Measurements from ENCODE around the gene MMP23B. TPM values are rescaled to one million over a fixed set of nuclear protein-coding genes. Genes with fewer than 3 reads are reported as not detected.

Gene MMP23B
- total RNA-seq, 1 donor from 2014 or later: 93.8 TPM

- TF ChIP-seq, protein P1, sequence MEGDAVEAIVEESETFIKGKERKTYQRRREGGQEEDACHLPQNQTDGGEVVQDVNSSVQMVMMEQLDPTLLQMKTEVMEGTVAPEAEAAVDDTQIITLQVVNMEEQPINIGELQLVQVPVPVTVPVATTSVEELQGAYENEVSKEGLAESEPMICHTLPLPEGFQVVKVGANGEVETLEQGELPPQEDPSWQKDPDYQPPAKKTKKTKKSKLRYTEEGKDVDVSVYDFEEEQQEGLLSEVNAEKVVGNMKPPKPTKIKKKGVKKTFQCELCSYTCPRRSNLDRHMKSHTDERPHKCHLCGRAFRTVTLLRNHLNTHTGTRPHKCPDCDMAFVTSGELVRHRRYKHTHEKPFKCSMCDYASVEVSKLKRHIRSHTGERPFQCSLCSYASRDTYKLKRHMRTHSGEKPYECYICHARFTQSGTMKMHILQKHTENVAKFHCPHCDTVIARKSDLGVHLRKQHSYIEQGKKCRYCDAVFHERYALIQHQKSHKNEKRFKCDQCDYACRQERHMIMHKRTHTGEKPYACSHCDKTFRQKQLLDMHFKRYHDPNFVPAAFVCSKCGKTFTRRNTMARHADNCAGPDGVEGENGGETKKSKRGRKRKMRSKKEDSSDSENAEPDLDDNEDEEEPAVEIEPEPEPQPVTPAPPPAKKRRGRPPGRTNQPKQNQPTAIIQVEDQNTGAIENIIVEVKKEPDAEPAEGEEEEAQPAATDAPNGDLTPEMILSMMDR (IDR thresholded peaks at IDR 0.05; ENCODE audit: borderline replicate concordance): peak; percentile 50
- DNase-seq: peak; percentile 75
- intact Hi-C loops (cut with micrococcal nuclease): no loop called here
- Histone ChIP-seq H3K4me1 (peaks cover 63% of the 10 kb centered on the region), H3K27me3 (ENCODE audit: low read depth) (no peaks in the 10 kb centered on the region), H3K27ac (replicated peaks) (peak overlapping the region; percentile 87), H3K9me3 (replicated peaks) (no peaks in the 10 kb centered on the region), H3K4me3 (peak overlapping the region; percentile 19), H3K36me3 (peaks cover 15% of the 10 kb centered on the region)
These were observed 12.0 kb upstream of the MMP23B start for GRCh38 chr1:1619917-1620361.

DNA sequence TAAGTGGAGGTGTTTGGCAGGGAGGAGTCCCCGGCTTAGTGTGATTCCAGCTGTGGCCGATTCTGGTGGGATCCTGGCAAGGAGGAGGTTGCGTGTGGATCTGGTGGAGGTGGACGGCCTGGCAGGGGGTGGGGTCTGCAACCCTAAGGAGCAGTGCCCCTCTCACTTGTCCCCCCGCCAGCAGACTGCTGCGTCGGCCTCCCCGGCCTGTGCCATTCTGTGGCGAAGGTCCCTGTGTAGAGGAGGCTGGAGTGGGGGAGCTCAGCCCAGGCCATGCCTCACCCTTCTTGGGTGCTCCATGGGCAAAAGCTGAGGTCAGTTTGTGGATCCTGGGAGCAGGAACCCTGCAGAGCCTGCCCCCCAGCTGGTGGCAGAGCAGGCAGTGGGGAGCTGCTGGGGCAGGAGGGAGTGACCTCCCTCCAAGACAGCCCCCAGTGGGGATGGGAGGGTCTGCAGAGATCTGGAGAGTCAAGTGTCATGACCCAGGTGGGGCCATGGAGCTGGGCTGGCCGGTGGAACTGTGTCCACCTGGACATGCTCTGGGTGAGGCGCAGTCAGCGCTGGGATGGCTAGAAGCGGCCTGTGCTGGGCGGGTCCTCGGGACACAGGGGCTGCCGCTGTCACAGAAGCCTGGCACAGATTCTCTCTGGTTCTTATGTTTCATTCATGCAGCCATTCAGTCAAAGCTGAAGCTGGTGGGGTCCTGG is 11.4 kb upstream of the MMP23B start:
- intact Hi-C loops (cut with micrococcal nuclease): no loop called here
- H3K27me3 ChIP-seq (ENCODE audit: low read depth): no peaks in the 10 kb centered on the region
- TF ChIP-seq, protein P1 (IDR thresholded peaks at IDR 0.05; ENCODE audit: borderline replicate concordance): no peak
- no peaks in the 10 kb centered on the region for H3K9me3 ChIP-seq (replicated peaks)
- H3K27ac ChIP-seq (replicated peaks): peak overlapping the region; percentile 87
- H3K4me1 ChIP-seq: peaks cover 65% of the 10 kb centered on the region
- peak overlapping the region; percentile 19 for H3K4me3 ChIP-seq
- peaks cover 15% of the 10 kb centered on the region for H3K36me3 ChIP-seq
- no peak for DNase-seq

DNA sequence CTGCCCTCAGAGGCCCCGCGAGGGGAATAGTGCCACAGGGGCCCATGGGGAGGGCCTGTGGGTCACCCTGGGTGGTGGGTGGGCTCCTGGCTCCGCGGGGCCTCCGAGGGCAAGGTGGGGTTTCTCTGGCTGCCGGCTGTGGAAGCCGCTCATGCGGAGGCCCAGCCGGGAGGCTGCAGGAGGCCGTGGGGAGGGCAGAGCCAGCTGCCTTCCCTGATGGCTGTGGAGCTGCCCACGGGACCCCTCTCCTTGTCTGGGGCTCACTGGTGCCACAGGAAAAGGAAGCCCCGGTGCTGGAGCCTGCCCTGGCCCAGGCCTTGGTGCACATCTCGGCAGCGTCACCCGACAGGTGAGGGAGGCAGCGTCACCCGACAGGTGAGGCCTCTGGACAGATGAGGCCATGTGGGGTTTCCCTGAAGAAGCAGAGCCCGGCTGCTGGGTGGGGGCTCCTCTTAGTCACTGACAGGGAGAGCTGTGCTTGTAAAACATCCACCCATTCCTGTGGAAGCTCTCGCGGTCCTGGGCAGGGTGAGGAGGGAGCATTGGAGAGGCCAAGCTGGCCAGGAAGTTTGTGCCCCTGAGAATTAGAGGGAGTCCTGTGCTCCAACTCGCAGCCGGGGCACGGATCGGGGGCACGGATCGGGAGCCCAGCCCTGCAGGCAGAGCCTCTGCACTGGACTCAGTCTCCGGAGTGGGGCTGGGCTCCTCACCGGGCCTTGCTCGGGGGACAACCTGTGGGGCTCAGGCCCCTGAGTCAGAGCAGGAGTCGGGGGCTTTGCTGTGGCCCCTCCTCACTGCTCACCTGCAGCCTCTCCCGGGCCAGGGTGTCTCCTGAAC is 10.6 kb upstream of the MMP23B start:
- H3K4me3 ChIP-seq: no peak overlapping the region
- intact Hi-C loops (cut with micrococcal nuclease): no loop called here
- H3K9me3 ChIP-seq (replicated peaks): no peaks in the 10 kb centered on the region
- H3K4me1 ChIP-seq: peaks cover 69% of the 10 kb centered on the region
- no peak for DNase-seq
- peaks cover 15% of the 10 kb centered on the region for H3K36me3 ChIP-seq
- H3K27ac ChIP-seq (replicated peaks): peak overlapping the region; percentile 87
- H3K27me3 ChIP-seq (ENCODE audit: low read depth): no peaks in the 10 kb centered on the region
- TF ChIP-seq, protein P1 (IDR thresholded peaks at IDR 0.05; ENCODE audit: borderline replicate concordance): no peak

DNA sequence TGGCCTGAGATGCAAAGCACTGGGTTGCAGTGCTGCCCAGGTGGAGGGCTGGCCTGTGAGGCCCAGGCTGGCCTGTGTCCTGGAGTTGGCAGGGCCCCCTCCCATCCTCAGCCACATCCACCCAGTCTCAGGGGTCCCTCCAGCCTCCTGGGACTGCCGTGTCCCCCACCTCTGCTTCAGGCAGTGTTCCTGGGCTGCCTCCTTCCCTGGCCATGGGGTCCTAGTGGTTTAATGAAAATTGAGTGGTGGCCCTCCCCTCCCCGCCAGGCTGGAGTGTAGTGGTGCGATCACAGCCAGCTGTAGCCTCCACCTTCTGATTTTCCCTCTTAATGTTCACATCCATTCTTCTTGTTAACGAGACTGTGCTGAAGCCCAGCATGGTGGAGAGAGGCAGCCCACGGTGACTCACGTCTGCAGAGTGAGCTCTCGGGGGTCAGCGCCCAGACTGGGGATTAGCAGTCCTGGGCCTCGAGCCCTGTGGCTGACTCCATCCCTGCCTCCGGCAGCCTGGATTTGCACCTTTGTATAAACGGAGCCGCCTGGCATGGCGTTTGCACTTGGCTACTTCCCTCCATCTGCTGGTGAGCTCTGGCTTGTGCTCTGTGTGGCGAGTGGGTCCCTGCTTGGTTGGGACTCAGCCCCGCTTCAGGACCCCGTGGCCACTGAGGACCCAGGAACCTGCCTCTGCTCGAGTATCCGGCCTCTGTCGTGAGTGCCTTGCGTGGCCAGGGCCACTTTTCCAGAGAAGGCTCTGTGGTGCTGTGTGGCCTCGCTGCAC is 9.8 kb upstream of the MMP23B start:
- Histone ChIP-seq H3K36me3 (peaks cover 22% of the 10 kb centered on the region), H3K9me3 (replicated peaks) (no peaks in the 10 kb centered on the region), H3K4me1 (peaks cover 63% of the 10 kb centered on the region), H3K27me3 (ENCODE audit: low read depth) (no peaks in the 10 kb centered on the region), H3K27ac (replicated peaks) (peak overlapping the region; percentile 87), H3K4me3 (no peak overlapping the region)
- DNase-seq: no peak
- TF ChIP-seq, protein P1 (IDR thresholded peaks at IDR 0.05; ENCODE audit: borderline replicate concordance): no peak
- intact Hi-C loops (cut with micrococcal nuclease): no loop called here

GRCh38 chr1:1622788-1623094 is 9.2 kb upstream of the MMP23B start:
- no peak for DNase-seq
- intact Hi-C loops (cut with micrococcal nuclease): no loop called here
- TF ChIP-seq, protein P1 (IDR thresholded peaks at IDR 0.05; ENCODE audit: borderline replicate concordance): no peak
- peaks cover 24% of the 10 kb centered on the region for H3K36me3 ChIP-seq
- H3K4me1 ChIP-seq: peaks cover 58% of the 10 kb centered on the region
- H3K9me3 ChIP-seq (replicated peaks): no peaks in the 10 kb centered on the region
- no peak overlapping the region for H3K4me3 ChIP-seq
- no peaks in the 10 kb centered on the region for H3K27me3 ChIP-seq (ENCODE audit: low read depth)
- no peak overlapping the region for H3K27ac ChIP-seq (replicated peaks)

All from left ventricle myocardium inferior (tissue), 1 donor.